Thyroid gland (tissue), 4 donors: Measurements from ENCODE around the gene ATG16L1. TPM values are rescaled to one million over a fixed set of nuclear protein-coding genes. Genes with fewer than 3 reads are reported as not detected.
"Not testable (repeated sequence)": the region's sequence is repeated elsewhere in the genome, so short reads cannot be mapped to it uniquely, and the experiment has no call there.

ENCODE experiments used
- DNase-seq, 2 donors: peaks; one replicate each; pipeline ENCODE4 v3.0.0-alpha.2; 2019
- H3K27ac ChIP-seq, 3 donors: fragments of 200-600 bp; sonication (generic); 1 replicate in 2 of 3; 2 replicates in 1 of 3; pipeline ENCODE4 v1.5.1; 2016 to 2019; ENCODE audit warnings: mild to moderate bottlenecking in 1 of 3, moderate library complexity in 1 of 3
- H3K27me3 ChIP-seq: fragments of 200-600 bp; sonication (generic); one replicate; pipeline ENCODE4 v1.5.1; 2019
- H3K36me3 ChIP-seq, 2 donors: fragments of 200-600 bp; sonication (generic); one replicate each; pipeline ENCODE4 v1.5.1; 2016 to 2019
- H3K4me1 ChIP-seq, 2 donors: fragments of 200-600 bp; sonication (generic); one replicate each; pipeline ENCODE4 v1.5.1; 2017 to 2019
- H3K4me3 ChIP-seq, 3 donors: fragments of 200-600 bp; sonication (generic); replicated peaks in 1 of 3; 1 replicate in 2 of 3; 2 replicates in 1 of 3; pipeline ENCODE4 v1.5.1; 2016; ENCODE audit warnings: mild to moderate bottlenecking in 1 of 3
- H3K9me3 ChIP-seq: fragments of 200-600 bp; sonication (generic); one replicate; pipeline ENCODE4 v1.5.1; 2017
- POLR2A ChIP-seq, 2 donors: fragments of 450-650 bp; IDR thresholded peaks; one replicate each; pipeline ENCODE4 v1.6.1; 2017; ENCODE audit warnings: antibody characterized with exemption in 2 of 2, mild to moderate bottlenecking in 2 of 2, moderate library complexity in 1 of 2
- WGBS, 2 donors: methylation state at CpG; one replicate each; pipeline ENCODE4 v1.1.5; 2017; 5-methylcytosine and 5-hydroxymethylcytosine counted together
- intact Hi-C: fragments of 100-400 bp; cut with DNase I; formaldehyde crosslinking; loops from one replicate; pipeline ENCODE4 v1.15.1; 2023
- total RNA-seq, 4 donors: library from RNA; depleted of rRNA; stranded (reverse); fragments of >200 nt; gene quantifications; one replicate each; pipeline ENCODE4 v1.2.3, GENCODE V29; 2016
- TF ChIP-seq, protein P1 (sequence below), 6 experiments: fragments of 200-600 bp in 3 of 6; fragments of 450-650 bp in 3 of 6; sonication (generic) in 3 of 6; IDR thresholded peaks; one replicate each; pipeline ENCODE4 v1.5.1; 2016 to 2019; ENCODE audit warnings: antibody characterized with exemption in 6 of 6, mild to moderate bottlenecking in 2 of 6, inconsistent platforms in 1 of 6, moderate library complexity in 1 of 6

The ATG16L1 gene
- total RNA-seq, 4 donors from 2014 or later: 52.7 to 112 (median 78.9) TPM

DNA sequence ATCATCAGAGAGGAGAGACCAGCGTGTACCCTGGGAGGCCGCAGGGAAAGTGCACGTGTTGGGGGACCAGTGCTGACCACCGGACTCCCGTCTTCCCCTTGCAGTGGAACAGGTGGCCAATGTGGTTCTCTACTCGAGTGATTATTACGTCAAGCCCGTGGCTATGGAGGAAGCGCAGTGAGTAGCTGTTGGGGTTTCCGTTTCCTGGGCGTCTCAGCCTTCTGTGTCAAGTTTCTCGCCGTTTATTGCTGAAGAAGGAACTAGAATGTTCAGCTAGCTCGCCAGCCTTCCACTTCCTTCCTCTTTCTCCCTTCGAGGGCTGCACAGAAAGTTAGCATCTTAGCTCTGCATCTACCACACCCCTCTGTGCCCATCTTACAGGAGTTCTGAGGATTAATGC lies 80.1 kb downstream of the ATG16L1 start:
- H3K4me1 ChIP-seq: no peaks in the 10 kb centered on the region
- H3K27ac ChIP-seq: no peak overlapping the region
- H3K36me3 ChIP-seq: no peaks in the 10 kb centered on the region
- intact Hi-C loops: no loop called here
- no peaks in the 10 kb centered on the region for H3K27me3 ChIP-seq
- no peak overlapping the region for H3K4me3 ChIP-seq
- TF ChIP-seq POLR2A (IDR thresholded peaks at IDR 0.05): peak in 1 of 2 donors; percentile 8
- TF ChIP-seq, protein P1, sequence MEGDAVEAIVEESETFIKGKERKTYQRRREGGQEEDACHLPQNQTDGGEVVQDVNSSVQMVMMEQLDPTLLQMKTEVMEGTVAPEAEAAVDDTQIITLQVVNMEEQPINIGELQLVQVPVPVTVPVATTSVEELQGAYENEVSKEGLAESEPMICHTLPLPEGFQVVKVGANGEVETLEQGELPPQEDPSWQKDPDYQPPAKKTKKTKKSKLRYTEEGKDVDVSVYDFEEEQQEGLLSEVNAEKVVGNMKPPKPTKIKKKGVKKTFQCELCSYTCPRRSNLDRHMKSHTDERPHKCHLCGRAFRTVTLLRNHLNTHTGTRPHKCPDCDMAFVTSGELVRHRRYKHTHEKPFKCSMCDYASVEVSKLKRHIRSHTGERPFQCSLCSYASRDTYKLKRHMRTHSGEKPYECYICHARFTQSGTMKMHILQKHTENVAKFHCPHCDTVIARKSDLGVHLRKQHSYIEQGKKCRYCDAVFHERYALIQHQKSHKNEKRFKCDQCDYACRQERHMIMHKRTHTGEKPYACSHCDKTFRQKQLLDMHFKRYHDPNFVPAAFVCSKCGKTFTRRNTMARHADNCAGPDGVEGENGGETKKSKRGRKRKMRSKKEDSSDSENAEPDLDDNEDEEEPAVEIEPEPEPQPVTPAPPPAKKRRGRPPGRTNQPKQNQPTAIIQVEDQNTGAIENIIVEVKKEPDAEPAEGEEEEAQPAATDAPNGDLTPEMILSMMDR (IDR thresholded peaks at IDR 0.05): no peak
- H3K9me3 ChIP-seq: no peaks in the 10 kb centered on the region
- 88 to 89% methylated on average over 15 of the region's 15 CpGs for WGBS, 2 donors
- peak in 1 of 2 donors; percentile 27 for DNase-seq

DNA sequence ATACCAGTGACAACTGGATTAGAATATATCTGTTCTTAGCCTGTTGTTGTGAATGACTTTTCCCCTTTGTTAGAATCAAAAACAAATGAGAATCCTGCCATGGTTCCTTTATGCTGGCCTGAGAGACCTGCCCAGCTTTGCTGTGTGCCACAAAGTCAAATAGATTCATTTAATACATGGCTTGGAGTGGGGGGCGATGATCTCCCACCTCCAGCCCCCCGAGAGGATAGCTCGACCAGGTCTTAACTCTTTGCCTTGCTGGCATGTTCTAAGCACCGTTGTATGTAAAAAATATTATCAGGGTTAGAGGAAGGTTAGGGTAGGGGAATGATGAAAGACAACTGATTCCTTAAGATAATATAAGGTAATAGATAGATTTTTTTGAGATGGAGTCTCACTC lies 80.7 kb downstream of the ATG16L1 start:
- Histone ChIP-seq H3K27ac (no peak overlapping the region), H3K27me3 (no peaks in the 10 kb centered on the region), H3K9me3 (no peaks in the 10 kb centered on the region), H3K4me3 (no peak overlapping the region), H3K36me3 (no peaks in the 10 kb centered on the region), H3K4me1 (no peaks in the 10 kb centered on the region)
- no peak for DNase-seq
- WGBS, 2 donors: 91 to 94% methylated on average over 4 of the region's 4 CpGs
- intact Hi-C loops: no loop called here
- TF ChIP-seq, protein P1 (IDR thresholded peaks at IDR 0.05): no peak
- no peak for TF ChIP-seq POLR2A (IDR thresholded peaks at IDR 0.05)

DNA sequence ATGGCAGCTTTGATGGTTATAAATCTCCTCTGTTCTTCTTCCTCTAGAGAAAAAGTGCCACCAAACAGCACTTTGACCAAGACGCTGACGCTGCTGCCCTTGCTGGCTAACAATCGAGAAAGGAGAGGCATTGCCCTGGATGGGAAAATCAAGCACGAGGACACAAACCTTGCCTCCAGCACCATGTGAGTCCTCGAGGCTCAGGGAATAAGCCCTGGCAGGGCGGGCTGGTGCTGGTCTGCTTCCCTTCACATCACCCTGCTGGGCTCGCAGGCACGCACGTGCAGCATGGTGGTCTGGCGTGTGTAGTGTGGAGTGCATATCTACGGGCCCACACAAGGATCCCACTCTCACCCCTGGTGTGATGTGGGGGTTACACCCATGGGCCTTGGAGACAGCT lies 83.4 kb downstream of the ATG16L1 start:
- H3K27ac ChIP-seq: no peak overlapping the region
- no peak for TF ChIP-seq POLR2A (IDR thresholded peaks at IDR 0.05)
- no peak for DNase-seq
- intact Hi-C loops: no loop called here
- H3K36me3 ChIP-seq: no peaks in the 10 kb centered on the region
- H3K4me3 ChIP-seq: no peak overlapping the region
- no peaks in the 10 kb centered on the region for H3K9me3 ChIP-seq
- H3K27me3 ChIP-seq: no peaks in the 10 kb centered on the region
- WGBS, 2 donors: 91 to 95% methylated on average over 9 to 11 of the region's 11 CpGs
- H3K4me1 ChIP-seq: peaks cover 11 to 12% of the 10 kb centered on the region in 2 donors

DNA sequence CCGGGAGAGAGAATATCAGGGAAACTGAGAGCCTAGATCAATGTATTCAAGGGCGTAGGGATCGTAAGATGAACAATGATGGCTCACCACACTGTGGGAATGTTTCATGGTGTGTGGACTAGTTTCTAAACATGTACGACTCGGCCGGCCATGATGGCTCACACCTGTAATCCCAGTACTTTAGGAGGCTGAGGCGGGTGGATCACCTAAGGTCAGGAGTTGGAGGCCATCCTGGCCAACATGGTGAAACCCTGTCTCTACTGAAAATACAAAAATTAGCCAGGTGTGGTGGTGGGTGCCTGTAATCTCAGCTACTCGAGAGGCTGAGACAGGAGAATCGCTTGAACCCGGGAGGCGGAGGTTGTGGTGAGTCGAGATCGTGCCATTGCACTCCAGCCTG lies 84.6 kb downstream of the ATG16L1 start:
- peaks cover 11 to 12% of the 10 kb centered on the region in 2 donors for H3K4me1 ChIP-seq
- H3K9me3 ChIP-seq, H3K27me3 ChIP-seq, H3K27ac ChIP-seq, intact Hi-C loops, H3K36me3 ChIP-seq, H3K4me3 ChIP-seq, DNase-seq: not testable (repeated sequence)
- WGBS, 2 donors: 95 to 97% methylated on average over 13 of the region's 13 CpGs

DNA sequence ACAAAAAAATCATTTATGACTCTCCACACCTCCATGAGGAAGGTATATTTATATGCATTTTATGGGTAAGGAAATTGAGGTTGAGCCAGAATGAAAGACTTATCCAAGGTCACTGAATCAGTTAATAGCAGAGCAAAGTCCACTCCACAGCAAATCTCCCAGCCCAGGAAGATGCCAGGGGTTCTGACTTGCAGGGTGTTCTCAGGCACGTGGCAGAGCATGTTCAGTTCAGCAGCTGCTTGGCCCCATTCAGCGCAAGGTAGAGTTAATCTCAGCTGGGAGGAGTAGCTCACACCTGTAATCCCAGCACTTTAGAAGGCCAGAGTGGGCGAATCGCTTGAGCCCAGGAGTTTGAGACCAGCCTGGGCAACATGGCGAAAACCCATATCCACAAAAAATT lies 85.1 kb downstream of the ATG16L1 start:
- no peaks in the 10 kb centered on the region for H3K27me3 ChIP-seq
- DNase-seq: no peak
- peaks cover 11 to 12% of the 10 kb centered on the region in 2 donors for H3K4me1 ChIP-seq
- no peaks in the 10 kb centered on the region for H3K9me3 ChIP-seq
- intact Hi-C loops: no loop called here
- no peak overlapping the region for H3K27ac ChIP-seq
- H3K4me3 ChIP-seq: no peak overlapping the region
- no peak for TF ChIP-seq POLR2A (IDR thresholded peaks at IDR 0.05)
- TF ChIP-seq, protein P1 (IDR thresholded peaks at IDR 0.05): no peak
- 93 to 96% methylated on average over 5 of the region's 5 CpGs for WGBS, 2 donors
- H3K36me3 ChIP-seq: no peaks in the 10 kb centered on the region

DNA sequence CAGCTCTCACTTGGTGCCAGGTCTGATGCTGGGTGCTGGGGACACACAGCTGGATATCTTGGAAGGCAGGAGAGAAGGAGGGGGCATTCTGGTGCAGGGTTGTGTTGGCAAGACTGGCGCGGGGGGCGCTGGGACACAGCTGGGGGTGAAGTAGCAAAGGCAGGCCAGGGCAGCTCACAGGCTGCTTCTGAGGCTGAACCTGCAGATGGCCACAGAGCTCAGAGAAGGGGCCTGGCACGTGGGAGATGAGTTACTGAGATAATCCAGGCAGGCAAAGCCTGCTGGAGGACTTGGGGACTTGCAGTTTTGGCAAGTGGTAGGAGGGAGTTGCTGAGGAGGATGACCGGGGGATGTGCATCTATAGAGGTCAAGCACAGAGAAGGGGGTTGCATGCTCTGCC lies 86.6 kb downstream of the ATG16L1 start:
- no peaks in the 10 kb centered on the region for H3K36me3 ChIP-seq
- TF ChIP-seq, protein P1 (IDR thresholded peaks at IDR 0.05): no peak
- TF ChIP-seq POLR2A (IDR thresholded peaks at IDR 0.05): no peak
- no peak for DNase-seq
- no peaks in the 10 kb centered on the region for H3K9me3 ChIP-seq
- peaks cover 11 to 12% of the 10 kb centered on the region in 2 donors for H3K4me1 ChIP-seq
- H3K27ac ChIP-seq: no peak overlapping the region
- WGBS, 2 donors: 75 to 81% methylated on average over 5 of the region's 5 CpGs
- H3K27me3 ChIP-seq: no peaks in the 10 kb centered on the region
- no peak overlapping the region for H3K4me3 ChIP-seq
- intact Hi-C loops: no loop called here
